HEK293 (cell line): ENCODE measurements around the gene TEX261.

Source experiments
- PRDM1 ChIP-seq: fragments of 450-650 bp; formaldehyde crosslinking; IDR thresholded peaks from 2 replicates; pipeline ENCODE4; 2016; ENCODE audit warnings: missing biosample characterization, missing genetic modification characterization
- ZBTB1 ChIP-seq: fragments of 450-650 bp; formaldehyde crosslinking; IDR thresholded peaks from 2 replicates; pipeline ENCODE4 v1.5.1; 2016; ENCODE audit warnings: missing biosample characterization, missing genetic modification characterization
- ZNF121 ChIP-seq: fragments of 450-650 bp; formaldehyde crosslinking; IDR thresholded peaks from 2 replicates; pipeline ENCODE4 v1.5.1; 2016; ENCODE audit warnings: missing biosample characterization, missing genetic modification characterization
- ZNF24 ChIP-seq: fragments of 450-650 bp; formaldehyde crosslinking; IDR thresholded peaks from 2 replicates; pipeline ENCODE4 v1.5.1; 2016; ENCODE audit warnings: missing biosample characterization, missing genetic modification characterization
- ZNF366 ChIP-seq: fragments of 450-650 bp; formaldehyde crosslinking; conservative IDR thresholded peaks from 2 replicates; pipeline ENCODE4 v1.5.1; 2016; ENCODE audit warnings: missing biosample characterization, missing genetic modification characterization
- ZNF629 ChIP-seq: fragments of 450-650 bp; formaldehyde crosslinking; IDR thresholded peaks from 2 replicates; pipeline ENCODE4 v1.5.1; 2017; ENCODE audit warnings: missing biosample characterization, missing genetic modification characterization
- ZNF785 ChIP-seq: fragments of 450-650 bp; formaldehyde crosslinking; IDR thresholded peaks from 2 replicates; pipeline ENCODE4 v1.5.1; 2016; ENCODE audit warnings: missing biosample characterization, missing genetic modification characterization
- TF ChIP-seq, protein P1 (sequence below): fragments of 450-650 bp; formaldehyde crosslinking; IDR thresholded peaks from 2 replicates; pipeline ENCODE4 v1.5.1; 2016; ENCODE audit warnings: missing biosample characterization, missing genetic modification characterization
- TF ChIP-seq, protein P2 (sequence below): fragments of 450-650 bp; formaldehyde crosslinking; IDR thresholded peaks from 2 replicates; pipeline ENCODE4 v1.5.1; 2016; ENCODE audit warnings: missing biosample characterization, missing genetic modification characterization

DNA sequence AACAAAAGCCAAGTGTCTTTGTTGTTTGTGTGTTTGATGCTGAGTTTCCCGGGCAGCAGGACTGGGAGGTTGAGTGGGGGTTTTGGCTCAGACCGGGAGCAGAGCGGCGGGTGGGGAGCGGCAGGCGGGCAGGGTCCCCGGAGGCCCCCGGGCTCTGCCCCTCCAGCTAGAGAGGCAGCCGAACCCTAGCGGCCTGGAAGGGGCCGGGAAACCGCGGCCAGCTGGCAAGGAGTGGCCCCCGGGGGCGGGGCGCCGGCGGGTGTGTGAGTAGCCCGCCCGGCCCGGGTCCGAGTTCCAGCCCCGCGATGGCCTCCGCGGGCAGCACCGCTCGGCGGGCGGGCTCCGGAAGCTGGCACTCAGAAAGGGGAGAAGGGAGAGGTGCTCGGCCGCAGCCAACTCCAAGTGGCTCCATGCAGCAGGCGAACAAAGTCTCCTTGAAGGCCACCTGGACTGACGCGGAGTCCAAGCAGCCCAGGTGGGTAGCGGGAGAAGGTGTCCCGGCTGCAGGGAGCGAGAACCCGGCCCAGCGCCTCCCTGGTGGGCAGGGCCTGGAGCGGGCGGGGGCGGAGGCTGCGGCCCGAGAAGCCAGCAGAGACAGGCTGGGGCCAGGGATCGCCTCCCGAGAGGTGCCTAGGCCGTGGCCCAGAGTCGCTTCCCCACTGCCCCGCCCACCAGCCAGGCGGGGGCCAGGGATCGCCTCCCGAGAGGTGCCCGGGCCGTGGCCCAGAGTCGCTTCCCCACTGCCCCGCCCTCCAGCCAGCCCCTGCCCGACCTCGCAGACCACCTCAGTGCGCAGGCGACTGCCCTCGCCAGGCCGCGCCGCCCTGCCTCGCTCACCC is 16.1 kb downstream of the TEX261 start, which contains the start of gene ANKRD53:
- TF ChIP-seq, protein P1, sequence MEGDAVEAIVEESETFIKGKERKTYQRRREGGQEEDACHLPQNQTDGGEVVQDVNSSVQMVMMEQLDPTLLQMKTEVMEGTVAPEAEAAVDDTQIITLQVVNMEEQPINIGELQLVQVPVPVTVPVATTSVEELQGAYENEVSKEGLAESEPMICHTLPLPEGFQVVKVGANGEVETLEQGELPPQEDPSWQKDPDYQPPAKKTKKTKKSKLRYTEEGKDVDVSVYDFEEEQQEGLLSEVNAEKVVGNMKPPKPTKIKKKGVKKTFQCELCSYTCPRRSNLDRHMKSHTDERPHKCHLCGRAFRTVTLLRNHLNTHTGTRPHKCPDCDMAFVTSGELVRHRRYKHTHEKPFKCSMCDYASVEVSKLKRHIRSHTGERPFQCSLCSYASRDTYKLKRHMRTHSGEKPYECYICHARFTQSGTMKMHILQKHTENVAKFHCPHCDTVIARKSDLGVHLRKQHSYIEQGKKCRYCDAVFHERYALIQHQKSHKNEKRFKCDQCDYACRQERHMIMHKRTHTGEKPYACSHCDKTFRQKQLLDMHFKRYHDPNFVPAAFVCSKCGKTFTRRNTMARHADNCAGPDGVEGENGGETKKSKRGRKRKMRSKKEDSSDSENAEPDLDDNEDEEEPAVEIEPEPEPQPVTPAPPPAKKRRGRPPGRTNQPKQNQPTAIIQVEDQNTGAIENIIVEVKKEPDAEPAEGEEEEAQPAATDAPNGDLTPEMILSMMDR (tag by site-specific recombination), result no peak
- TF ChIP-seq, protein P2, sequence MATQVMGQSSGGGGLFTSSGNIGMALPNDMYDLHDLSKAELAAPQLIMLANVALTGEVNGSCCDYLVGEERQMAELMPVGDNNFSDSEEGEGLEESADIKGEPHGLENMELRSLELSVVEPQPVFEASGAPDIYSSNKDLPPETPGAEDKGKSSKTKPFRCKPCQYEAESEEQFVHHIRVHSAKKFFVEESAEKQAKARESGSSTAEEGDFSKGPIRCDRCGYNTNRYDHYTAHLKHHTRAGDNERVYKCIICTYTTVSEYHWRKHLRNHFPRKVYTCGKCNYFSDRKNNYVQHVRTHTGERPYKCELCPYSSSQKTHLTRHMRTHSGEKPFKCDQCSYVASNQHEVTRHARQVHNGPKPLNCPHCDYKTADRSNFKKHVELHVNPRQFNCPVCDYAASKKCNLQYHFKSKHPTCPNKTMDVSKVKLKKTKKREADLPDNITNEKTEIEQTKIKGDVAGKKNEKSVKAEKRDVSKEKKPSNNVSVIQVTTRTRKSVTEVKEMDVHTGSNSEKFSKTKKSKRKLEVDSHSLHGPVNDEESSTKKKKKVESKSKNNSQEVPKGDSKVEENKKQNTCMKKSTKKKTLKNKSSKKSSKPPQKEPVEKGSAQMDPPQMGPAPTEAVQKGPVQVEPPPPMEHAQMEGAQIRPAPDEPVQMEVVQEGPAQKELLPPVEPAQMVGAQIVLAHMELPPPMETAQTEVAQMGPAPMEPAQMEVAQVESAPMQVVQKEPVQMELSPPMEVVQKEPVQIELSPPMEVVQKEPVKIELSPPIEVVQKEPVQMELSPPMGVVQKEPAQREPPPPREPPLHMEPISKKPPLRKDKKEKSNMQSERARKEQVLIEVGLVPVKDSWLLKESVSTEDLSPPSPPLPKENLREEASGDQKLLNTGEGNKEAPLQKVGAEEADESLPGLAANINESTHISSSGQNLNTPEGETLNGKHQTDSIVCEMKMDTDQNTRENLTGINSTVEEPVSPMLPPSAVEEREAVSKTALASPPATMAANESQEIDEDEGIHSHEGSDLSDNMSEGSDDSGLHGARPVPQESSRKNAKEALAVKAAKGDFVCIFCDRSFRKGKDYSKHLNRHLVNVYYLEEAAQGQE (tag by site-specific recombination), result no peak
- TF ChIP-seq ZNF366 (tag by site-specific recombination) (no peak), ZNF121 (tag by site-specific recombination) (no peak), ZNF24 (tag by site-specific recombination) (no peak), ZBTB1 (tag by site-specific recombination) (no peak), ZNF785 (tag by site-specific recombination) (no peak), PRDM1 (tag by site-specific recombination) (no peak), ZNF629 (no peak)
